Smooth muscle cell (in vitro differentiated cells): ENCODE data around the gene GCGR. TPM values are rescaled to one million over a fixed set of nuclear protein-coding genes. Genes with fewer than 3 reads are reported as not detected.

Experiments used
- DNase-seq: peaks from one replicate; lab custom pipeline; 2025; ENCODE audit not compliant: unreplicated experiment; lab: John Stamatoyannopoulos, UW
- H2AFZ ChIP-seq: fragments of 200-600 bp; sonication (generic); 2 replicates; pipeline ENCODE4 v1.6.0; 2016; ENCODE audit warnings: antibody characterized with exemption, low read depth, mild to moderate bottlenecking
- H3F3A ChIP-seq: fragments of 200-600 bp; sonication (generic); 2 replicates; pipeline ENCODE4 v1.6.0; 2017; ENCODE audit warnings: antibody characterized with exemption, low read depth
- H3K27ac ChIP-seq: fragments of 200-600 bp; sonication (generic); 2 replicates; pipeline ENCODE4 v1.5.1; 2016; ENCODE audit warnings: low read depth, mild to moderate bottlenecking
- H3K27me3 ChIP-seq: fragments of 200-600 bp; sonication (generic); 2 replicates; pipeline ENCODE4 v1.6.1; 2016; ENCODE audit warnings: low read depth, mild to moderate bottlenecking
- H3K36me3 ChIP-seq: fragments of 200-600 bp; sonication (generic); 2 replicates; pipeline ENCODE4 v1.5.1; 2016; ENCODE audit warnings: low read depth
- H3K4me1 ChIP-seq: fragments of 200-600 bp; sonication (generic); 2 replicates; pipeline ENCODE4 v1.5.1; 2016; ENCODE audit warnings: low read depth
- H3K4me2 ChIP-seq: fragments of 200-600 bp; sonication (generic); 2 replicates; pipeline ENCODE4 v1.6.0; 2016; ENCODE audit warnings: mild to moderate bottlenecking
- H3K4me3 ChIP-seq: fragments of 200-600 bp; sonication (generic); 2 replicates; pipeline ENCODE4 v1.5.1; 2016; ENCODE audit warnings: mild to moderate bottlenecking
- H3K79me2 ChIP-seq: fragments of 200-600 bp; sonication (generic); 2 replicates; pipeline ENCODE4 v1.6.0; 2016; ENCODE audit warnings: low read depth, mild to moderate bottlenecking
- H3K9ac ChIP-seq: fragments of 200-600 bp; sonication (generic); 2 replicates; pipeline ENCODE4 v1.6.0; 2016; ENCODE audit warnings: low read depth
- H3K9me3 ChIP-seq: fragments of 200-600 bp; sonication (generic); replicated peaks from 2 replicates; pipeline ENCODE4 v1.5.1; 2016; ENCODE audit warnings: low read depth
- H4K20me1 ChIP-seq: fragments of 200-600 bp; sonication (generic); 2 replicates; pipeline ENCODE4 v1.6.0; 2016; ENCODE audit warnings: low read depth
- WGBS: methylation state at CpG from one replicate; pipeline ENCODE4 v1.1.7; 2016; ENCODE audit warnings: low lambda C conversion rate; 5-methylcytosine and 5-hydroxymethylcytosine counted together
- polyA plus RNA-seq: library from polyadenylated mRNA; unstranded; fragments of >200 nt; fragmentation: Nextera tagmentation; extraction: Ambion mirVana; gene quantifications from 2 replicates; pipeline ENCODE4 v1.2.1, GENCODE V29; 2016
- total RNA-seq: library from RNA; depleted of rRNA; stranded (reverse); fragments of >200 nt; gene quantifications from 2 replicates; pipeline ENCODE4 v1.2.3, GENCODE V29; 2014
- TF ChIP-seq, protein P1 (sequence below): fragments of 200-600 bp; sonication (generic); IDR thresholded peaks from 2 replicates; pipeline ENCODE4 v1.5.1; 2017; ENCODE audit warnings: borderline replicate concordance, mild to moderate bottlenecking, antibody characterized with exemption; ENCODE audit not compliant: insufficient read depth, poor library complexity, severe bottlenecking

Gene GCGR
- total and polyA plus RNA-seq, 2 experiments from 2014 or later: not detected

DNA sequence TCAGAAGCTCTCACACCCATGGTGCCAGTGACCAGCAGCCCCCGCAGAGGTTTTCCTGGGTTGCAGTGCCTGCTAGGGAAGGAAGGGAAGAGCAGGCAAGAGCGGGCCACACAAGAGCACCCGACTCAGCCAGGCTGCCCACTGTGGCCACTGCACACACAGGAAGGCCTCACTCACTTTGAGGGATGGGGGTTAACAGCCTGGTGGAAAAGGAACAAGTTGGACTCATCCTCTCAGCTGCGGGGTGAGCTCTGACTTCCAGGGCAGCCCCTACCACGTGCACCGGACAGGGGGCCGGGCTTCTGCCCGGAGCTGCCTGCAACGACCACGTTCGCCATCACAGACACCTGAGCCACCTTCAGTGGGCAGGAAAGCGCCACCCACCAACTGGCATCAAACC, 48.3 kb downstream of the GCGR start:
- Histone ChIP-seq H3K4me1 (no peaks in the 10 kb centered on the region), H3K9me3 (no peaks in the 10 kb centered on the region), H3K9ac (no peak overlapping the region), H3K27me3 (no peaks in the 10 kb centered on the region), H4K20me1 (peaks cover 98% of the 10 kb centered on the region), H3K79me2 (peaks cover 81% of the 10 kb centered on the region), H3K4me2 (no peak overlapping the region), H3K27ac (no peak overlapping the region), H3F3A (peaks cover 7% of the 10 kb centered on the region), H3K4me3 (no peak overlapping the region), H3K36me3 (peaks cover 8% of the 10 kb centered on the region), H2AFZ (no peak overlapping the region)
- DNase-seq: no peak
- WGBS: 96% methylated on average over 12 of the region's 12 CpGs
- TF ChIP-seq, protein P1, sequence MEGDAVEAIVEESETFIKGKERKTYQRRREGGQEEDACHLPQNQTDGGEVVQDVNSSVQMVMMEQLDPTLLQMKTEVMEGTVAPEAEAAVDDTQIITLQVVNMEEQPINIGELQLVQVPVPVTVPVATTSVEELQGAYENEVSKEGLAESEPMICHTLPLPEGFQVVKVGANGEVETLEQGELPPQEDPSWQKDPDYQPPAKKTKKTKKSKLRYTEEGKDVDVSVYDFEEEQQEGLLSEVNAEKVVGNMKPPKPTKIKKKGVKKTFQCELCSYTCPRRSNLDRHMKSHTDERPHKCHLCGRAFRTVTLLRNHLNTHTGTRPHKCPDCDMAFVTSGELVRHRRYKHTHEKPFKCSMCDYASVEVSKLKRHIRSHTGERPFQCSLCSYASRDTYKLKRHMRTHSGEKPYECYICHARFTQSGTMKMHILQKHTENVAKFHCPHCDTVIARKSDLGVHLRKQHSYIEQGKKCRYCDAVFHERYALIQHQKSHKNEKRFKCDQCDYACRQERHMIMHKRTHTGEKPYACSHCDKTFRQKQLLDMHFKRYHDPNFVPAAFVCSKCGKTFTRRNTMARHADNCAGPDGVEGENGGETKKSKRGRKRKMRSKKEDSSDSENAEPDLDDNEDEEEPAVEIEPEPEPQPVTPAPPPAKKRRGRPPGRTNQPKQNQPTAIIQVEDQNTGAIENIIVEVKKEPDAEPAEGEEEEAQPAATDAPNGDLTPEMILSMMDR: no peak

DNA sequence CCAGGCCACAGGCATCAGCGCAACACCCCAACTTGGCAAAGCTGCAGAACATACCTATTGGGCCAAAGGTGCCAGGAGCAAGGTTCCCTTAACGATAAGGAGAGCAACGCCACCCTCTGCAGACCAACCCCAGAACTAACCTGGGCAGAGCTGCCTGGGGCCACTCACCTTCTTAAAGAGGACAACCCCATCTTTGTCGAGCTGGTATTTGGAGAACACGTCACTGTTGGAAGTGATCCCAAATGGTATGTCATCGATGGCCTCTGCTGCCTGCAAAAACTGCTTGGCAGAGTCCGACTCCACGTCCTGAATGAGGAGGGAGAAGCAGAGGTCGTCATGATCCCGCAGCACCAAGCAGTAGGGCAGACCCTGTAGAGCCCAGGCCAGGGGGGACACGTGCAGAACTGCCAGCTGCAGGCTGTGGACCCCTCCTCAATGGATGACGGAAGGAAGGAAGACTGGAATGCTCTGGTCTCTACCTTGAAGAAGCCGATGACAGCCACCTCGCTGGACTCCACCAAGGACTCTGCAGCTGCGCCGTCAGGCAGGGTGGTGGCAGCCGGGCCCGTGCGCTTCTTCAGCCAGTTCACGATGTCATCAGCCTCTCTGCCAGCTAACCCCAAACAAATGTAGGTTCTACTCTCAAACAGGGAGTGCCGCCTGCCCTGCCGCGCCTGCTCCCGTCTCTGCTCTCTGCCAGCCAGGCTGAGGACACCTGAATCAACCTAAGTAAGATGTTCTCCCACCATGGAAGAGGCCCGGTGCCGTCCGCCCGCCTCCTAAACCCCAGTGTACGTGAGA, 51.2 kb downstream of the GCGR start:
- Histone ChIP-seq H3K9ac (no peak overlapping the region), H3K36me3 (peaks cover 14% of the 10 kb centered on the region), H3K4me1 (peaks cover 10% of the 10 kb centered on the region), H3K27me3 (no peaks in the 10 kb centered on the region), H3K27ac (no peak overlapping the region), H3K79me2 (peaks cover 96% of the 10 kb centered on the region), H3K9me3 (no peaks in the 10 kb centered on the region), H2AFZ (no peak overlapping the region), H3K4me2 (no peak overlapping the region), H3K4me3 (no peak overlapping the region), H4K20me1 (peaks cover 100% of the 10 kb centered on the region), H3F3A (no peaks in the 10 kb centered on the region)
- WGBS: 96% methylated on average over 29 of the region's 29 CpGs
- TF ChIP-seq, protein P1: no peak
- no peak for DNase-seq

DNA sequence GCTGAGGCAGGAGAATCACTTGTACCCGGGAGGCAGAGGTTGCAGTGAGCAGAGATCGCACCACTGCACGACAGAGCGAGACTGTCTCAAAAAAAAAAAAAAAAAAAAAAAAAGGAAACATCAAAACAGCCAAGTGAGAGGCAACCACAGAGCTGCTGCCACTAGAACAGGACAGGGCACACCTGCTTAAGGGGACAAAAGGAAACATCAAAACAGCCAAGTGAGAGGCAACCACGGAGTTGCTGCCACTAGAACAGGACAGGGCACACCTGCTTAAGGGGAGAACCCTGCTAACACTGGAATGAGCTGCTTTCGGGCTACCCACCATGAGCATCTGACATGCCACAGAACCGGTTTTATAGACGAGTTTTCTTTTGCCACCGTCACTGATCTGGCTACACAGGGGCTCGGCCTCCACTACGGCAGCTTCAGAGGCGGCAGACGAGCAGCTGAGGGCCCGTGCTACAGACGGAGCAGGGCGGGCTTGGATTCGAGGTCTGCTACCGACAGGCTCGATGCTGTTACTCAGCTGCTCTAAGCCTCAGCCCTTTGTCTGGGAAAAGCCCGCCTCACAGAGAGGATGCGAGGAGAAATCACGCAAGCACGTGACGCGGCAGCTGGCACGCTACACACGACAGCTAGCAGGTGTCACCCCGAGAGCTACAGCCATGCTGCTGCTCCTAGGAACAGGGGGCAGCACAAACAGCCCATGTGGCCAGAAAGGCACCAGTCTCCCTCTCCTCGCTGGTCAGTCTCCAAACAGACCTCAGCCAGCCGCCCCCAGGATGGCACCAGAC, 54.4 kb downstream of the GCGR start:
- Histone ChIP-seq H3K79me2 (peaks cover 90% of the 10 kb centered on the region), H3F3A (peaks cover under 1% of the 10 kb centered on the region), H3K27ac (peak overlapping the region; percentile 83), H3K36me3 (peaks cover 6% of the 10 kb centered on the region), H3K9me3 (no peaks in the 10 kb centered on the region), H2AFZ (no peak overlapping the region), H3K4me2 (peak overlapping the region; percentile 98), H4K20me1 (peaks cover 74% of the 10 kb centered on the region), H3K27me3 (no peaks in the 10 kb centered on the region), H3K4me1 (peaks cover 25% of the 10 kb centered on the region), H3K4me3 (peak overlapping the region; percentile 100), H3K9ac (peak overlapping the region; percentile 94)
- 91% methylated on average over 30 of the region's 30 CpGs for WGBS
- TF ChIP-seq, protein P1: no peak
- no peak for DNase-seq
